Ovary (tissue), 9 donors: ENCODE results near the gene BABAM2. TPM values are rescaled to one million over a fixed set of nuclear protein-coding genes. Genes with fewer than 3 reads are reported as not detected.

ENCODE experiments used
- DNase-seq, 5 donors: peaks; one replicate each; pipeline ENCODE4 v3.0.0-alpha.2; 2019 to 2020
- H3K27ac ChIP-seq, 2 donors: fragments of 200-600 bp; one replicate each; pipeline versions ENCODE4 v1.5.1 to v1.8.0; 2019 to 2022
- H3K27me3 ChIP-seq: fragments of 200-600 bp; one replicate; pipeline ENCODE4 v1.8.0; 2022
- H3K36me3 ChIP-seq: fragments of 200-600 bp; sonication (generic); one replicate; pipeline ENCODE4 v1.5.1; 2019
- H3K4me1 ChIP-seq: one replicate; pipeline ENCODE4 v1.8.1; 2013; ENCODE audit warnings: mild to moderate bottlenecking, moderate library complexity; ENCODE audit not compliant: insufficient read depth
- H3K4me3 ChIP-seq: fragments of 200-600 bp; sonication (generic); one replicate; pipeline ENCODE4 v1.5.1; 2017
- H3K9me3 ChIP-seq, 2 donors: fragments of 200-600 bp in 1 of 2; sonication (generic) in 1 of 2; one replicate each; pipeline versions ENCODE4 v1.5.1 to v1.8.1; 2013 to 2019; ENCODE audit warnings: mild to moderate bottlenecking in 1 of 2, moderate library complexity in 1 of 2
- CTCF ChIP-seq, 3 donors: fragments of 450-650 bp in 2 of 3; fragments of 200-600 bp in 1 of 3; IDR thresholded peaks; one replicate each; pipeline versions ENCODE4 v1.5.1 to v1.8.0; 2016 to 2022; ENCODE audit warnings: antibody characterized with exemption in 3 of 3, mild to moderate bottlenecking in 1 of 3
- EP300 ChIP-seq: sonication (generic); formaldehyde crosslinking; IDR thresholded peaks from one replicate; pipeline ENCODE4 v1.6.1; 2017; ENCODE audit warnings: antibody characterized with exemption
- POLR2A ChIP-seq: fragments of 450-650 bp; IDR thresholded peaks from one replicate; pipeline ENCODE4 v1.6.1; 2017; ENCODE audit warnings: antibody characterized with exemption, mild to moderate bottlenecking, moderate library complexity
- WGBS, 3 donors: extraction: QIAGEN DNeasy Blood & Tissue Kit in 1 of 3; methylation state at CpG; one replicate each; pipeline versions ENCODE4 v1.1.5 to v1.1.7; 2013 to 2017; 5-methylcytosine and 5-hydroxymethylcytosine counted together
- intact Hi-C, 4 donors: fragments of 100-400 bp; cut with DNase I; formaldehyde crosslinking; loops; one replicate each; pipeline versions ENCODE4 v1.11.0 to v1.15.1; 2022 to 2023
- polyA plus RNA-seq, 2 donors: library from polyadenylated mRNA; stranded (reverse); fragments of 200-250 nt in 1 of 2; fragments of 350-450 nt in 1 of 2; fragmentation: Illumina TruSeq in 1 of 2; extraction: RNeasy Lipid Tissue Mini Kit (QIAGEN cat#74804) in 1 of 2; gene quantifications; one replicate each; pipeline ENCODE4 v1.2.3, GENCODE V29; 2013 to 2014
- total RNA-seq, 7 donors: library from RNA; depleted of rRNA in 2 of 7; stranded (reverse); fragments of >200 nt in 2 of 7; fragmentation: NEBNext Ultra II Directional in 3 of 7; extraction: Animal tissue kit (Norgen Biotek cat#: 25700) in 3 of 7; gene quantifications; one replicate each; pipeline versions ENCODE4 v1.1.0 to v1.2.4, GENCODE V29; 2016 to 2023
- donor health status: DM: no; HTN: no; CAD: no; lungs with moderate emphysema.
- donor health status: DM: no; HTN: no; CAD: no.
- donor health status: Bipolar disorder and iron deficiency.
- donor health status: DM: yes; HTN: yes; CAD: no.
- donor health status: DM: no; HTN: no; CAD: no.
- donor health status: DM: yes; HTN: yes; CAD: no.

BABAM2 gene
- total and polyA plus RNA-seq, 9 donors = 22.0 to 96.7 (median 46.8) TPM

- Histone ChIP-seq H3K4me1 (peaks cover 7% of the 10 kb centered on the region), H3K4me3 (no peak overlapping the region), H3K27me3 (no peaks in the 10 kb centered on the region), H3K9me3 (no peaks in the 10 kb centered on the region), H3K27ac (no peak overlapping the region), H3K36me3 (no peaks in the 10 kb centered on the region)
- 64 to 78% (median 74%) methylated on average over 4 of the region's 4 CpGs for WGBS, 3 donors
- TF ChIP-seq POLR2A (no peak), EP300 (no peak), CTCF (IDR thresholded peaks at IDR 0.05) (no peak)
- intact Hi-C loops = loop anchor here in 1 of 4 donors (10.0 kb wide), 1 partner anchor 47 kb away; no protein-coding TSS in a partner anchor
- DNase-seq = no peak
These were observed 396.9 kb downstream of the BABAM2 start for GRCh38 chr2:28287256-28287915.

- DNase-seq = no peak
- Histone ChIP-seq H3K4me1 (peaks cover 7% of the 10 kb centered on the region), H3K36me3 (no peaks in the 10 kb centered on the region), H3K27me3 (no peaks in the 10 kb centered on the region), H3K9me3 (no peaks in the 10 kb centered on the region), H3K4me3 (no peak overlapping the region), H3K27ac (no peak overlapping the region)
- TF ChIP-seq POLR2A = no peak
- TF ChIP-seq CTCF (IDR thresholded peaks at IDR 0.05) = no peak
- no peak for TF ChIP-seq EP300
- 98 to 99% (median 99%) methylated on average over 5 of the region's 5 CpGs for WGBS, 3 donors
- intact Hi-C loops = loop anchor here in 1 of 4 donors (10.0 kb wide), 1 partner anchor 46 kb away; no protein-coding TSS in a partner anchor
These were observed 398.1 kb downstream of the BABAM2 start for GRCh38 chr2:28288620-28289019.

GRCh38 chr2:28291811-28292440 lies 401.4 kb downstream of the BABAM2 start:
- H3K36me3 ChIP-seq = no peaks in the 10 kb centered on the region
- no peak for DNase-seq
- H3K27ac ChIP-seq = no peak overlapping the region
- WGBS, 3 donors = 86 to 87% (median 87%) methylated on average over 9 of the region's 9 CpGs
- H3K9me3 ChIP-seq = no peaks in the 10 kb centered on the region
- intact Hi-C loops = no loop called here
- H3K4me1 ChIP-seq = peaks cover 2% of the 10 kb centered on the region
- no peak overlapping the region for H3K4me3 ChIP-seq
- H3K27me3 ChIP-seq = no peaks in the 10 kb centered on the region
- no peak for TF ChIP-seq POLR2A
- TF ChIP-seq EP300 = no peak
- TF ChIP-seq CTCF (IDR thresholded peaks at IDR 0.05) = no peak

- no peak for TF ChIP-seq POLR2A
- TF ChIP-seq EP300 = no peak
- TF ChIP-seq CTCF (IDR thresholded peaks at IDR 0.05) = no peak
These were observed 402.0 kb downstream of the BABAM2 start for GRCh38 chr2:28292491-28292890.

More at GRCh38 chr2:28292491-28292890, 402.0 kb downstream of the BABAM2 start:
- Histone ChIP-seq H3K27ac (no peak overlapping the region), H3K4me1 (peaks cover 2% of the 10 kb centered on the region), H3K9me3 (no peaks in the 10 kb centered on the region), H3K4me3 (no peak overlapping the region), H3K27me3 (no peaks in the 10 kb centered on the region), H3K36me3 (no peaks in the 10 kb centered on the region)
- intact Hi-C loops = no loop called here
- DNase-seq = no peak
- 82 to 87% (median 83%) methylated on average over 2 of the region's 2 CpGs for WGBS, 3 donors
